Measurements from ENCODE around the gene DDAH1.

Gene DDAH1

GRCh38 chr1:85444381-85444780, 20.6 kb downstream of the DDAH1 start:
- Histone ChIP-seq H3K4me2 (ENCODE audit: low read depth, low read length, poor library complexity, severe bottlenecking) (no peak overlapping the region), H3K27ac (ENCODE audit: low read depth, low read length) (no peak overlapping the region), H4K20me1 (ENCODE audit: low read depth, low read length) (no peaks in the 10 kb centered on the region), H3K9me3 (ENCODE audit: insufficient read depth, low read length) (no peaks in the 10 kb centered on the region), H3K9ac (ENCODE audit: low read length) (no peak overlapping the region), H2AFZ (ENCODE audit: low read depth, low read length, severe bottlenecking) (no peak overlapping the region), H3F3A (ENCODE audit: insufficient read depth) (no peaks in the 10 kb centered on the region), H3K27me3 (ENCODE audit: low read length) (no peaks in the 10 kb centered on the region), H3K4me3 (ENCODE audit: insufficient read depth, low read length, poor library complexity, severe bottlenecking) (no peak overlapping the region), H3K79me2 (ENCODE audit: insufficient read depth, low read length) (no peaks in the 10 kb centered on the region), H3K36me3 (ENCODE audit: low read length) (no peaks in the 10 kb centered on the region), H3K9me2 (replicated peaks; ENCODE audit: insufficient read depth, low read length) (no peaks in the 10 kb centered on the region)
- TF ChIP-seq CTCF (IDR thresholded peaks at IDR 0.05; ENCODE audit: insufficient read depth, low read length, poor library complexity, severe bottlenecking): no peak
- TF ChIP-seq EZH2phosphoT487 (conservative IDR thresholded peaks at IDR 0.05; ENCODE audit: low read length): no peak

- no peaks in the 10 kb centered on the region for H3K79me2 ChIP-seq (ENCODE audit: insufficient read depth, low read length)
- H2AFZ ChIP-seq (ENCODE audit: low read depth, low read length, severe bottlenecking): no peak overlapping the region
- no peaks in the 10 kb centered on the region for H3K9me3 ChIP-seq (ENCODE audit: insufficient read depth, low read length)
- H3K9me2 ChIP-seq (replicated peaks; ENCODE audit: insufficient read depth, low read length): no peaks in the 10 kb centered on the region
- no peaks in the 10 kb centered on the region for H4K20me1 ChIP-seq (ENCODE audit: low read depth, low read length)
- H3K27me3 ChIP-seq (ENCODE audit: low read length): no peaks in the 10 kb centered on the region
- H3K4me2 ChIP-seq (ENCODE audit: low read depth, low read length, poor library complexity, severe bottlenecking): no peak overlapping the region
- no peak overlapping the region for H3K9ac ChIP-seq (ENCODE audit: low read length)
- TF ChIP-seq CTCF (IDR thresholded peaks at IDR 0.05; ENCODE audit: insufficient read depth, low read length, poor library complexity, severe bottlenecking): no peak
- no peak for TF ChIP-seq EZH2phosphoT487 (conservative IDR thresholded peaks at IDR 0.05; ENCODE audit: low read length)
- H3K27ac ChIP-seq (ENCODE audit: low read depth, low read length): no peak overlapping the region
- no peaks in the 10 kb centered on the region for H3K36me3 ChIP-seq (ENCODE audit: low read length)
- H3K4me3 ChIP-seq (ENCODE audit: insufficient read depth, low read length, poor library complexity, severe bottlenecking): no peak overlapping the region
- H3F3A ChIP-seq (ENCODE audit: insufficient read depth): no peaks in the 10 kb centered on the region
Observed at GRCh38 chr1:85440612-85441011, 24.3 kb downstream of the DDAH1 start.

GRCh38 chr1:85438353-85438752, 26.6 kb downstream of the DDAH1 start:
- no peaks in the 10 kb centered on the region for H3F3A ChIP-seq (ENCODE audit: insufficient read depth)
- H3K27me3 ChIP-seq (ENCODE audit: low read length): no peaks in the 10 kb centered on the region
- no peaks in the 10 kb centered on the region for H3K36me3 ChIP-seq (ENCODE audit: low read length)
- H3K79me2 ChIP-seq (ENCODE audit: insufficient read depth, low read length): no peaks in the 10 kb centered on the region
- TF ChIP-seq EZH2phosphoT487 (conservative IDR thresholded peaks at IDR 0.05; ENCODE audit: low read length): no peak
- no peak for TF ChIP-seq CTCF (IDR thresholded peaks at IDR 0.05; ENCODE audit: insufficient read depth, low read length, poor library complexity, severe bottlenecking)
- no peak overlapping the region for H3K4me2 ChIP-seq (ENCODE audit: low read depth, low read length, poor library complexity, severe bottlenecking)
- no peak overlapping the region for H3K27ac ChIP-seq (ENCODE audit: low read depth, low read length)
- H2AFZ ChIP-seq (ENCODE audit: low read depth, low read length, severe bottlenecking): no peak overlapping the region
- H3K9me3 ChIP-seq (ENCODE audit: insufficient read depth, low read length): no peaks in the 10 kb centered on the region
- H3K9me2 ChIP-seq (replicated peaks; ENCODE audit: insufficient read depth, low read length): no peaks in the 10 kb centered on the region
- H4K20me1 ChIP-seq (ENCODE audit: low read depth, low read length): no peaks in the 10 kb centered on the region
- H3K9ac ChIP-seq (ENCODE audit: low read length): no peak overlapping the region
- H3K4me3 ChIP-seq (ENCODE audit: insufficient read depth, low read length, poor library complexity, severe bottlenecking): no peak overlapping the region

All from SU-DHL-6 (cell line).